ENCODE measurements around the gene SLC27A1.
A peak's percentile ranks its signal among the peaks of the same experiment; 100 is the strongest.

DNA sequence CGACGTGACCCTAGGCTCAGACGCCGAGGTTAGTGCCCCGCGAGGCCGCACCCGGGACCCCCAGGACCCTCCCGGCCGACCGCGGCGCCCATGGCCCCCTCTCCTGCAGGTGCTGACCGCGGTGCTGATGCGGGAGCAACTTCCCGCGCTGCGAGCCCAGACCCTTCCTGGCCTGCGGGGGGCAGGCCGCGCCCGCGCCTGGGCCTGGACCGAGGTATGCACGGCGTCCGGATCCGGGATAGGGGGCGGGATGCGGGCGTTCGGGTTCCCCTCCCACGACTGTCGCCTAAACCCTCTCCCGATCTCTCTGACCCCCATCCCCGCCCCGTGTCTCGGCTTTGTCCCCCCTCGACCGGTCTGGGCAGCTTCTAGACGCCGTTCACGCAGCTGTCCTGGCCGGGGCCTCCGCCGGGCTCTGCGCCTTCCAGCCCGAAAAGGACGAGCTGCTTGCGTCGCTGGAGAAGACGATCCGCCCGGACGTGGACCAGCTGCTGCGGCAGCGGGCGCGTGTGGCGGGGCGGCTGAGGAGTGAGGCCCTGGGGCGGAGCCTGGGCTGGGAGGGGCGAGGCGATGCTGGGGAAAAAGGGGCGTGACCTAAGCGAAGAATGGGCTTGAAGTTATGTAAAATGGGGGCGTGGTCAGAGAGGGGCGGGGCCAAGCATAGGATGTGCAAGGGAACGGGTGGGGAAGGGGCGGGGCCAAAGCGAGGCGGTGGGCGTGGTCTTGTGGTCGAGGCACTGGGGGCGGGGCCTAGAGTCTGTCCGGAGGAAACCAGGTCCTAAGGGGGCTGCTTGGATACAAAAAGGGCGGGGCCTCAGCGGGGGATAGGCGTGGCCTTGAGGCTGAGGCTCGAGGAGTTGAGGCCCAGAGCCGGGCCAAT lies 69.2 kb downstream of the SLC27A1 start:
- TF ChIP-seq, protein P1, sequence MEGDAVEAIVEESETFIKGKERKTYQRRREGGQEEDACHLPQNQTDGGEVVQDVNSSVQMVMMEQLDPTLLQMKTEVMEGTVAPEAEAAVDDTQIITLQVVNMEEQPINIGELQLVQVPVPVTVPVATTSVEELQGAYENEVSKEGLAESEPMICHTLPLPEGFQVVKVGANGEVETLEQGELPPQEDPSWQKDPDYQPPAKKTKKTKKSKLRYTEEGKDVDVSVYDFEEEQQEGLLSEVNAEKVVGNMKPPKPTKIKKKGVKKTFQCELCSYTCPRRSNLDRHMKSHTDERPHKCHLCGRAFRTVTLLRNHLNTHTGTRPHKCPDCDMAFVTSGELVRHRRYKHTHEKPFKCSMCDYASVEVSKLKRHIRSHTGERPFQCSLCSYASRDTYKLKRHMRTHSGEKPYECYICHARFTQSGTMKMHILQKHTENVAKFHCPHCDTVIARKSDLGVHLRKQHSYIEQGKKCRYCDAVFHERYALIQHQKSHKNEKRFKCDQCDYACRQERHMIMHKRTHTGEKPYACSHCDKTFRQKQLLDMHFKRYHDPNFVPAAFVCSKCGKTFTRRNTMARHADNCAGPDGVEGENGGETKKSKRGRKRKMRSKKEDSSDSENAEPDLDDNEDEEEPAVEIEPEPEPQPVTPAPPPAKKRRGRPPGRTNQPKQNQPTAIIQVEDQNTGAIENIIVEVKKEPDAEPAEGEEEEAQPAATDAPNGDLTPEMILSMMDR (IDR thresholded peaks at IDR 0.05), result peak in 1 of 3 experiments; percentile 26
- no peak for TF ChIP-seq POLR2A (IDR thresholded peaks at IDR 0.05)
